ENCODE results near the gene TP53RK. TPM values are rescaled to one million over a fixed set of nuclear protein-coding genes. Genes with fewer than 3 reads are reported as not detected.
A peak's percentile ranks its signal among the peaks of the same experiment; 100 is the strongest.

The TP53RK gene
- total RNA-seq, 1 experiment from 2014 or later = 19.2 TPM

- Mint-ChIP-seq H3K36me3 (ENCODE audit: insufficient read depth, unreplicated experiment) (peaks cover 13% of the 10 kb centered on the region), H3K4me3 (ENCODE audit: low read depth, unreplicated experiment) (no peak overlapping the region), H3K27me3 (ENCODE audit: unreplicated experiment) (no peaks in the 10 kb centered on the region), H3K27ac (ENCODE audit: unreplicated experiment) (peak overlapping the region; percentile 69), H3K9me3 (ENCODE audit: low read depth, unreplicated experiment) (no peaks in the 10 kb centered on the region), H3K4me1 (ENCODE audit: low read depth, unreplicated experiment) (peaks cover 67% of the 10 kb centered on the region)
- no TSS peak for BruUV-seq (replicated peaks)
- CTCF ChIA-PET = interaction anchor here (1.7 kb wide), 1 partner anchor 45 kb away, joined by 3 read pairs; no protein-coding TSS in a partner anchor
- intact Hi-C loops (cut with micrococcal nuclease; ENCODE audit: unreplicated experiment) = no loop called here
- no peak for TF ChIP-seq CTCF (IDR thresholded peaks at IDR 0.05; ENCODE audit: unreplicated experiment)
- DNase-seq = peak; percentile 56
Observed at GRCh38 chr20:46635514-46636136, 53.6 kb downstream of the TP53RK start.

- H3K27ac Mint-ChIP-seq (ENCODE audit: unreplicated experiment) = peak overlapping the region; percentile 60
- CTCF ChIA-PET = interaction anchor here (0.6 to 0.9 kb wide), 3 partner anchors 12 to 55 kb away, joined by 3 to 6 read pairs (median 4); no protein-coding TSS in a partner anchor
Observed at GRCh38 chr20:46634528-46634927, 54.7 kb downstream of the TP53RK start.

More at GRCh38 chr20:46634528-46634927, 54.7 kb downstream of the TP53RK start:
- Mint-ChIP-seq H3K36me3 (ENCODE audit: insufficient read depth, unreplicated experiment) (peaks cover 13% of the 10 kb centered on the region), H3K4me3 (ENCODE audit: low read depth, unreplicated experiment) (no peak overlapping the region), H3K4me1 (ENCODE audit: low read depth, unreplicated experiment) (peaks cover 71% of the 10 kb centered on the region), H3K9me3 (ENCODE audit: low read depth, unreplicated experiment) (peaks cover 2% of the 10 kb centered on the region), H3K27me3 (ENCODE audit: unreplicated experiment) (no peaks in the 10 kb centered on the region)
- intact Hi-C loops (cut with micrococcal nuclease; ENCODE audit: unreplicated experiment) = loop anchor here (5.0 kb wide), 1 partner anchor 67 kb away; no protein-coding TSS in a partner anchor
- no peak for TF ChIP-seq CTCF (IDR thresholded peaks at IDR 0.05; ENCODE audit: unreplicated experiment)
- DNase-seq = peak; percentile 77
- no TSS peak for BruUV-seq (replicated peaks)

Other genes starting within 250 kb of the TP53RK start
- gene ZNF334, start 175.9 kb downstream of the TP53RK start, total RNA-seq (2022) = not detected in 2 replicates
- not detected in 2 replicates for gene OCSTAMP, start 138.8 kb downstream of the TP53RK start, total RNA-seq (2022)
- gene SLC13A3, start 38.0 kb downstream of the TP53RK start, total RNA-seq (2022) = 0.49 TPM in 1 of 2 replicates, not detected in the other
- gene SLC2A10, start 20.2 kb upstream of the TP53RK start, total RNA-seq (2022) = 24.0 and 24.9 TPM in 2 replicates
- gene EYA2, start 205.4 kb upstream of the TP53RK start, total RNA-seq (2022) = 0.32 and 0.35 TPM in 2 replicates

All from Calu3 (cell line).